ENCODE data around the gene CDC73.

DNA sequence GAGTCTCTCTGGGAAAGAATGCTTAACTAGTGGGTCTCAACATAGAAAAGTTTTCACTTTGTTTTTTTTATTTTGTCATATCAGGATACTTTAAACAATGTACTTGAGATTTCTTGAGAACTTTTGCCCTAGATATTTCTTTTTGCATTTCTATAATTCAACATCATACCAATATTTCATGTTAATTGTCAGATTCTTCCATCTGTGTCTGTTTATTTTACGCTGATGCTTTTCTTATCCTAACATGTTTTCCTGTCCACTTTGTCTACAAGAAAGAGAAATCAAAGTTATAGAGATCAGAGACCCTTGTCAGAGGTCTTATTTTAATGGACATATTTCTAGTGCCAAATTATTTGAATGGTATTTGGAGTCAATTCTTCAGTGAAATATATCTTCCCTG lies 160.1 kb downstream of the CDC73 start:
- TF ChIP-seq, protein P1, sequence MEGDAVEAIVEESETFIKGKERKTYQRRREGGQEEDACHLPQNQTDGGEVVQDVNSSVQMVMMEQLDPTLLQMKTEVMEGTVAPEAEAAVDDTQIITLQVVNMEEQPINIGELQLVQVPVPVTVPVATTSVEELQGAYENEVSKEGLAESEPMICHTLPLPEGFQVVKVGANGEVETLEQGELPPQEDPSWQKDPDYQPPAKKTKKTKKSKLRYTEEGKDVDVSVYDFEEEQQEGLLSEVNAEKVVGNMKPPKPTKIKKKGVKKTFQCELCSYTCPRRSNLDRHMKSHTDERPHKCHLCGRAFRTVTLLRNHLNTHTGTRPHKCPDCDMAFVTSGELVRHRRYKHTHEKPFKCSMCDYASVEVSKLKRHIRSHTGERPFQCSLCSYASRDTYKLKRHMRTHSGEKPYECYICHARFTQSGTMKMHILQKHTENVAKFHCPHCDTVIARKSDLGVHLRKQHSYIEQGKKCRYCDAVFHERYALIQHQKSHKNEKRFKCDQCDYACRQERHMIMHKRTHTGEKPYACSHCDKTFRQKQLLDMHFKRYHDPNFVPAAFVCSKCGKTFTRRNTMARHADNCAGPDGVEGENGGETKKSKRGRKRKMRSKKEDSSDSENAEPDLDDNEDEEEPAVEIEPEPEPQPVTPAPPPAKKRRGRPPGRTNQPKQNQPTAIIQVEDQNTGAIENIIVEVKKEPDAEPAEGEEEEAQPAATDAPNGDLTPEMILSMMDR (IDR thresholded peaks at IDR 0.05; ENCODE audit: borderline replicate concordance, extremely low read depth, low read length, poor library complexity, severe bottlenecking): no peak
- TF ChIP-seq EZH2 (IDR thresholded peaks at IDR 0.05; ENCODE audit: borderline replicate concordance, low read depth, low read length, severe bottlenecking): no peak
